HG02970 (cell line): ENCODE measurements around the gene USP21.

Source experiments
- ATAC-seq: cut with Tn5 transposase; IDR thresholded peaks from one replicate; pipeline ENCODE4 v1.9.1; 2021; ENCODE audit warnings: mild to moderate bottlenecking, moderate library complexity, moderate number of reproducible peaks; ENCODE audit not compliant: unreplicated experiment, low FRiP score

The USP21 gene

DNA sequence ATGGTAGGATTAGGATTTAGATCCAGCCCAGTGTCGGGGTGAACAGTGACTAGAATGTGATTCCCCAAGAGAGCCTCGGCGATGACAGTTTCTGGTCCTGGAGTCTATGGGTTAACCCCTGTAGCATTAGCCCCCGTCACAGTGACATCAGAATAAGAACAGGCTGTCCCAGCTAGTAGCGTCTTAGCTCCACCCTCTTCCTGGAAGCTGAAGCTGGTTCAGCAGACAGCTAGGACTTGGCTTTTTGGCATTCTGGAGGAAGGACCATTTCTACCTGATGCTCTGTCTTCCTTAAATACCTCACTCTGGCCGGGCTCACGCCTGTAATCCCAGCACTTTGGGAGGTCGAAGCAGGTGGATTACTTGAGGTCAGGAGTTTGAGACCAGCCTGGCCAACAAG, 47.9 kb downstream of the USP21 start:
- no peak for ATAC-seq

DNA sequence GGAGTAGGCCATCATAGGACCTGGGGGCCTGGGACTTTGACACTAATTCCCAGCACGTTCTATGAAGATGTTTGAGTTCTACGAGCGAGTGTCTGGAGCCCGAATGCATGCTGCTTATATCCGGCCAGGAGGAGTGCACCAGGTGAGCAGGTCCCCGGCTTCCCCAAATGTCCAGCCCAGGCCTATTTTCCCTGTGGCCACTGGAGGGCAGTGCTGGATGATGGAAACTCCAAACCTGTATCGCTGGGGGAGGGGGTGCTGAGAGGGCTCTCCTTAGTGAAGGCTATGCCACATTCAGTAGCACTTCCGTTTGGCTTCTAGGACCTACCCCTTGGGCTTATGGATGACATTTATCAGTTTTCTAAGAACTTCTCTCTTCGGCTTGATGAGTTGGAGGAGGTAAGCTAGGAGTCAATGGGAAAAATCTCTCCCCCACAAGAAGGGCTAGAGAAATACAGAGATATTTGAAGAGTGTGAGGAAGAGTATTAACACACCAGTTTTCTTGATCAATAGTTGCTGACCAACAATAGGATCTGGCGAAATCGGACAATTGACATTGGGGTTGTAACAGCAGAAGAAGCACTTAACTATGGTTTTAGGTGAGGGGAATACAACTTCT, 50.6 kb downstream of the USP21 start:
- no peak for ATAC-seq

DNA sequence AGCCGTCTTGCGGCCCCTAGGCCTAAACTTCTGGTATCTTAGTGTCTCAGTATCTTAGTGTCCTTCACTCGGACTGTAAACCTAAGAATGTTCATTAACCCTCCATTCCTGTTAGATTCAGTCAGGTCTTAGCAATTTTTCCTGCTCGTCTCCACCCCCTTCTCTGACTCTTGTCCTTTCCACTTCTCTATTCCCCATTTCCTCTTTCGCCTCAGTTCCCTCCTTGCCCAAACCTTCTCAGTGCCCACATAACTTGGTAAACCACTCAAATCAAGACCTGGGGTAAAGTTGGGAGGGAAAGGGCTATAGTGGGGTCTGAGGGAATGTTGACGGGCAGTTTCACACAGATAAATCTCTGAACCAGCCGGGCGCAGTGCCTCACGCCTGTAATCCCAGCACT, 55.1 kb downstream of the USP21 start:
- ATAC-seq = no peak

DNA sequence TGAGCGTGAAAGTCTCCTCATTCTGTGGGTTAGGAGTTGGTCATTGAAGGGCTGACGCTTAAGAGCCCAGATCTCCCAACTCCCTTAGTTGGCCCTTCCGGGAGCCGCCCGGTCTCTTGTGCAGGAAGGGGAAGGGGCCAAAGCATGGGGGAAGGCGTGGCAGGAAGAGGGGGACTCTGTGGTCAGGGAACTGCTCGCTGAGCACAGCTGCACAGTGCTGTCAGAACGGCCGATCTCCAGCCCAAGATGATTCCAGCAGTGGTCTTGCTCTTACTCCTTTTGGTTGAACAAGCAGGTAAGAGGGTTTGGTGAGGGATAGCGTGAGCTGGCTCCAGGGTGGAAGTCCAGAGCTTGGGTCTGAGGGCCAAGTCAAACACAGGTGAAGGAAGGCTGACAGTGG, 55.8 kb downstream of the USP21 start, which contains the start of gene FCER1G:
FCER1G (plus strand) TSS at position 220 of the 400 bp plus-strand sequence; CDS start at position 247, 27 bp downstream.
- no peak for ATAC-seq
